ENCODE results near the gene CPNE7.
"Not testable (repeated sequence)": the region's sequence is repeated elsewhere in the genome, so short reads cannot be mapped to it uniquely, and the experiment has no call there.

CPNE7 gene

GRCh38 chr16:89621698-89622409 is 46.3 kb downstream of the CPNE7 start:
- DNase-seq (ENCODE audit: low read depth, low spot score) = no peak

GRCh38 chr16:89623511-89624261 is 48.1 kb downstream of the CPNE7 start:
- no peak for DNase-seq (ENCODE audit: low read depth, low spot score)

- no peak for DNase-seq (ENCODE audit: low read depth, low spot score)
These were observed 49.5 kb downstream of the CPNE7 start for GRCh38 chr16:89624777-89625761.

GRCh38 chr16:89629827-89630610 is 54.5 kb downstream of the CPNE7 start:
- no peak for DNase-seq (ENCODE audit: low read depth, low spot score)

GRCh38 chr16:89633064-89633631 is 57.6 kb downstream of the CPNE7 start:
- DNase-seq (ENCODE audit: low read depth, low spot score) = no peak

- not testable (repeated sequence) for DNase-seq (ENCODE audit: low read depth, low spot score)
These were observed 59.2 kb downstream of the CPNE7 start for GRCh38 chr16:89634463-89635385.

GRCh38 chr16:89636663-89637062 is 61.1 kb downstream of the CPNE7 start:
- DNase-seq (ENCODE audit: low read depth, low spot score) = no peak

- no peak for DNase-seq (ENCODE audit: low read depth, low spot score)
These were observed 61.8 kb downstream of the CPNE7 start for GRCh38 chr16:89637379-89637778.

GRCh38 chr16:89638455-89638854 is 62.9 kb downstream of the CPNE7 start:
- no peak for DNase-seq (ENCODE audit: low read depth, low spot score)

- no peak for DNase-seq (ENCODE audit: low read depth, low spot score)
These were observed 63.8 kb downstream of the CPNE7 start for GRCh38 chr16:89639385-89639784.

GRCh38 chr16:89641458-89642119 is 66.0 kb downstream of the CPNE7 start:
- DNase-seq (ENCODE audit: low read depth, low spot score) = no peak

GRCh38 chr16:89642574-89642973 is 67.0 kb downstream of the CPNE7 start:
- no peak for DNase-seq (ENCODE audit: low read depth, low spot score)

GRCh38 chr16:89643769-89644300 is 68.3 kb downstream of the CPNE7 start:
- no peak for DNase-seq (ENCODE audit: low read depth, low spot score)

- DNase-seq (ENCODE audit: low read depth, low spot score) = no peak
These were observed 69.6 kb downstream of the CPNE7 start for GRCh38 chr16:89645122-89645521.

- no peak for DNase-seq (ENCODE audit: low read depth, low spot score)
These were observed 70.7 kb downstream of the CPNE7 start for GRCh38 chr16:89646270-89646669.
